Panc1 (cell line): ENCODE data around the gene CRIP2. TPM values are rescaled to one million over a fixed set of nuclear protein-coding genes. Genes with fewer than 3 reads are reported as not detected.
A peak's percentile ranks its signal among the peaks of the same experiment; 100 is the strongest.

Experiments used
- ATAC-seq: fragments of 200-7000 bp; cut with Tn5 transposase; 2 replicates; pipeline ENCODE4 v1.9.1; 2020; ENCODE audit warnings: mild to moderate bottlenecking, moderate library complexity
- BruUV-seq: library from RNA; stranded (reverse); fragments of 400-500 nt; replicated peaks from 2 replicates; lab custom pipeline; 2021; lab: Mats Ljungman, UMichigan
- CTCF ChIA-PET: fragments of 300-600 bp; sonication (Branson Sonifier 250); formaldehyde crosslinking; loops from one replicate; lab custom pipeline; 2022; ENCODE audit warnings: antibody characterized with exemption; lab: Charles Lee
- POLR2A ChIA-PET: fragments of 300-600 bp; sonication (Branson Sonifier 250); formaldehyde crosslinking; loops from one replicate; lab custom pipeline; 2022; ENCODE audit warnings: antibody characterized with exemption; lab: Charles Lee
- DNase-seq: peaks from one replicate; pipeline ENCODE4 v3.0.0-alpha.2; 2010; ENCODE audit warnings: low read depth, low spot score
- H3K27ac ChIP-seq: 2 replicates; pipeline ENCODE4 v1.5.1; 2011; ENCODE audit warnings: mild to moderate bottlenecking, low read length, inconsistent platforms
- H3K27me3 ChIP-seq: fragments of 200-500 bp; sonication (Bioruptor generic); 2 replicates; pipeline ENCODE4 v1.6.0; 2014; ENCODE audit warnings: low read length, inconsistent platforms; ENCODE audit not compliant: control insufficient read depth, insufficient read depth
- H3K36me3 ChIP-seq: fragments of 200-500 bp; sonication (Bioruptor generic); 2 replicates; pipeline ENCODE4 v1.5.1; 2014; ENCODE audit warnings: inconsistent platforms, mild to moderate bottlenecking, low read length, moderate library complexity; ENCODE audit not compliant: control insufficient read depth, insufficient read depth
- H3K4me1 ChIP-seq: 2 replicates; pipeline ENCODE4 v1.5.1; 2011; ENCODE audit warnings: inconsistent platforms, mild to moderate bottlenecking, low read length, moderate library complexity; ENCODE audit not compliant: control insufficient read depth, insufficient read depth
- H3K4me3 ChIP-seq, 2 experiments: 2 replicates each; pipeline ENCODE4 v1.5.1; 2011 to 2012; ENCODE audit warnings: low read depth in 2 of 2, low read length in 2 of 2, mild to moderate bottlenecking in 2 of 2, inconsistent platforms in 1 of 2, moderate library complexity in 1 of 2
- H3K9me3 ChIP-seq: fragments of 200-500 bp; sonication (Bioruptor generic); 2 replicates; pipeline ENCODE4 v1.5.1; 2014; ENCODE audit warnings: low read depth, mild to moderate bottlenecking, inconsistent platforms, low read length, moderate library complexity; ENCODE audit not compliant: control insufficient read depth, insufficient read depth
- POLR2AphosphoS5 ChIP-seq: IDR thresholded peaks from 2 replicates; pipeline ENCODE4 v1.6.1; 2012; ENCODE audit warnings: mild to moderate bottlenecking, low read depth, low read length, moderate library complexity
- SIN3A ChIP-seq: IDR thresholded peaks from 2 replicates; pipeline ENCODE4 v1.6.1; 2012; ENCODE audit warnings: low read depth, mild to moderate bottlenecking, low read length, moderate library complexity, borderline replicate concordance; ENCODE audit not compliant: insufficient read depth
- TCF7L2 ChIP-seq: IDR thresholded peaks from 2 replicates; pipeline ENCODE4 v1.6.1; 2011; ENCODE audit warnings: mild to moderate bottlenecking, low read depth, low read length, inconsistent platforms
- in situ Hi-C: cut with HindIII; loops from 2 replicates; pipeline ENCODE4 v1.10.0; 2016; ENCODE audit warnings: low sequenced_read_pairs, low pct_unique_long_range_greater_than_20kb
- intact Hi-C: fragments of 100-400 bp; cut with micrococcal nuclease; formaldehyde crosslinking; loops from one replicate; pipeline ENCODE4 v1.10.0; 2022; ENCODE audit not compliant: unreplicated experiment
- total RNA-seq: library from RNA; stranded (reverse); gene quantifications from one replicate; pipeline ENCODE4 v1.2.1, GENCODE V29; 2021; ENCODE audit not compliant: unreplicated experiment
- TF ChIP-seq, protein P1 (sequence below), 2 experiments: IDR thresholded peaks; 2 replicates each; pipeline ENCODE4 v1.6.1; 2011 to 2012; ENCODE audit warnings: low read depth in 2 of 2, control low read depth in 1 of 2, low read length in 1 of 2, mild to moderate bottlenecking in 1 of 2, moderate library complexity in 1 of 2; ENCODE audit not compliant: insufficient read depth in 1 of 2
- TF ChIP-seq, protein P2 (sequence below): fragments of 450-650 bp; IDR thresholded peaks from 2 replicates; pipeline ENCODE4 v1.5.1; 2017; ENCODE audit warnings: mild to moderate bottlenecking

The CRIP2 gene
- total RNA-seq, 1 experiment from 2014 or later = 280 TPM

DNA sequence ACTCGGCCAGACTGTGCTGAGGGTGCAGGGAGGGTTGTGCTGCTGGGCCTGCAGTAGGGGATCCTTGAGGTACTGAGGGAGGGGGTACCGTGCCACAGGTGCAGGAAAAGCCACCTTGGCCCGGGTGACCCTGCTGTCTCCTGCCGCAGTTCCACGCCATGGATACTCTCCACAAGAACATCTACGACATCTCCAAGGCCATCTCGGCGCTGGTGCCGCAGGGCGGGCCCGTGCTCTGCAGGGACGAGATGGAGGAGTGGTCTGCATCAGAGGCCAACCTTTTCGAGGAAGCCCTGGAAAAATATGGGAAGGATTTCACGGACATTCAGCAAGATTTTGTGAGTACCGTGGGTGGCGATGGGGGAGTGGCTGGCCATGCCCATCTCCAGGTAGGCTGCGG is 14.0 kb upstream of the CRIP2 start:
- POLR2A ChIA-PET = no interaction called here
- Histone ChIP-seq H3K36me3 (no peaks in the 10 kb centered on the region), H3K9me3 (no peaks in the 10 kb centered on the region), H3K4me3 (no peak overlapping the region), H3K4me1 (no peaks in the 10 kb centered on the region; the same call in 1 of the 2 replicates), H3K27me3 (no peaks in the 10 kb centered on the region), H3K27ac (no peak overlapping the region)
- DNase-seq = no peak
- no peak for ATAC-seq
- TF ChIP-seq, protein P1, sequence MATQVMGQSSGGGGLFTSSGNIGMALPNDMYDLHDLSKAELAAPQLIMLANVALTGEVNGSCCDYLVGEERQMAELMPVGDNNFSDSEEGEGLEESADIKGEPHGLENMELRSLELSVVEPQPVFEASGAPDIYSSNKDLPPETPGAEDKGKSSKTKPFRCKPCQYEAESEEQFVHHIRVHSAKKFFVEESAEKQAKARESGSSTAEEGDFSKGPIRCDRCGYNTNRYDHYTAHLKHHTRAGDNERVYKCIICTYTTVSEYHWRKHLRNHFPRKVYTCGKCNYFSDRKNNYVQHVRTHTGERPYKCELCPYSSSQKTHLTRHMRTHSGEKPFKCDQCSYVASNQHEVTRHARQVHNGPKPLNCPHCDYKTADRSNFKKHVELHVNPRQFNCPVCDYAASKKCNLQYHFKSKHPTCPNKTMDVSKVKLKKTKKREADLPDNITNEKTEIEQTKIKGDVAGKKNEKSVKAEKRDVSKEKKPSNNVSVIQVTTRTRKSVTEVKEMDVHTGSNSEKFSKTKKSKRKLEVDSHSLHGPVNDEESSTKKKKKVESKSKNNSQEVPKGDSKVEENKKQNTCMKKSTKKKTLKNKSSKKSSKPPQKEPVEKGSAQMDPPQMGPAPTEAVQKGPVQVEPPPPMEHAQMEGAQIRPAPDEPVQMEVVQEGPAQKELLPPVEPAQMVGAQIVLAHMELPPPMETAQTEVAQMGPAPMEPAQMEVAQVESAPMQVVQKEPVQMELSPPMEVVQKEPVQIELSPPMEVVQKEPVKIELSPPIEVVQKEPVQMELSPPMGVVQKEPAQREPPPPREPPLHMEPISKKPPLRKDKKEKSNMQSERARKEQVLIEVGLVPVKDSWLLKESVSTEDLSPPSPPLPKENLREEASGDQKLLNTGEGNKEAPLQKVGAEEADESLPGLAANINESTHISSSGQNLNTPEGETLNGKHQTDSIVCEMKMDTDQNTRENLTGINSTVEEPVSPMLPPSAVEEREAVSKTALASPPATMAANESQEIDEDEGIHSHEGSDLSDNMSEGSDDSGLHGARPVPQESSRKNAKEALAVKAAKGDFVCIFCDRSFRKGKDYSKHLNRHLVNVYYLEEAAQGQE (IDR thresholded peaks at IDR 0.05; ENCODE audit: insufficient read depth in 1 of 2, low read depth in 2 of 2, low read length in 1 of 2) = no peak
- TF ChIP-seq POLR2AphosphoS5 (no peak), SIN3A (no peak), TCF7L2 (no peak)
- TF ChIP-seq, protein P2, sequence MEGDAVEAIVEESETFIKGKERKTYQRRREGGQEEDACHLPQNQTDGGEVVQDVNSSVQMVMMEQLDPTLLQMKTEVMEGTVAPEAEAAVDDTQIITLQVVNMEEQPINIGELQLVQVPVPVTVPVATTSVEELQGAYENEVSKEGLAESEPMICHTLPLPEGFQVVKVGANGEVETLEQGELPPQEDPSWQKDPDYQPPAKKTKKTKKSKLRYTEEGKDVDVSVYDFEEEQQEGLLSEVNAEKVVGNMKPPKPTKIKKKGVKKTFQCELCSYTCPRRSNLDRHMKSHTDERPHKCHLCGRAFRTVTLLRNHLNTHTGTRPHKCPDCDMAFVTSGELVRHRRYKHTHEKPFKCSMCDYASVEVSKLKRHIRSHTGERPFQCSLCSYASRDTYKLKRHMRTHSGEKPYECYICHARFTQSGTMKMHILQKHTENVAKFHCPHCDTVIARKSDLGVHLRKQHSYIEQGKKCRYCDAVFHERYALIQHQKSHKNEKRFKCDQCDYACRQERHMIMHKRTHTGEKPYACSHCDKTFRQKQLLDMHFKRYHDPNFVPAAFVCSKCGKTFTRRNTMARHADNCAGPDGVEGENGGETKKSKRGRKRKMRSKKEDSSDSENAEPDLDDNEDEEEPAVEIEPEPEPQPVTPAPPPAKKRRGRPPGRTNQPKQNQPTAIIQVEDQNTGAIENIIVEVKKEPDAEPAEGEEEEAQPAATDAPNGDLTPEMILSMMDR = no peak
- CTCF ChIA-PET = no interaction called here
- intact Hi-C loops (no loop called here), in situ Hi-C loops (no loop called here)
- no TSS peak for BruUV-seq

DNA sequence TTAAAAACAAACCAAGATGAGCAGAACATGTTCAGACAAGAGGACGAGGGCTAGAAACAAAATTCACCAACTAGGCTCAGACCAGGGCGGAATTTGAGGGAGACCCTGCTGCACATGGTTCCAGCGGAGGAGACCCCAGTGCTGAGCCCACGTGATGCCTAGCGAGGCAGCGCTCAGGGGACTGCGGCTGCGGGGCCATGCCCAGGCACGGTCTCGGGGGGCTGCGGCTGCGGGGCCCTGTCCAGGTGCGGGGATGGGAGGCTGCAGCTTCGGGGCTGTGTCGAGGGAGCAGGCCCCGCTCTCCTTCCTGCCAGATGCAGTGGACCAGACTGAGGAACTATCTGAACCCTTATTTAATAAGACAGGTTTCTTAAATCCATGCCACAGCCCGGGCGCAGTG is 12.7 kb upstream of the CRIP2 start:
- H3K27me3 ChIP-seq = no peaks in the 10 kb centered on the region
- TF ChIP-seq, protein P2 = no peak
- BruUV-seq = TSS peak; percentile 72
- H3K27ac ChIP-seq = no peak overlapping the region
- H3K4me3 ChIP-seq = no peak overlapping the region
- ChIA-PET POLR2A (no interaction called here), CTCF (no interaction called here)
- intact Hi-C loops = no loop called here
- no peaks in the 10 kb centered on the region; the same call in 1 of the 2 replicates for H3K4me1 ChIP-seq
- in situ Hi-C loops = no loop called here
- no peaks in the 10 kb centered on the region for H3K9me3 ChIP-seq
- no peak for DNase-seq
- no peaks in the 10 kb centered on the region for H3K36me3 ChIP-seq
- ATAC-seq = no peak

DNA sequence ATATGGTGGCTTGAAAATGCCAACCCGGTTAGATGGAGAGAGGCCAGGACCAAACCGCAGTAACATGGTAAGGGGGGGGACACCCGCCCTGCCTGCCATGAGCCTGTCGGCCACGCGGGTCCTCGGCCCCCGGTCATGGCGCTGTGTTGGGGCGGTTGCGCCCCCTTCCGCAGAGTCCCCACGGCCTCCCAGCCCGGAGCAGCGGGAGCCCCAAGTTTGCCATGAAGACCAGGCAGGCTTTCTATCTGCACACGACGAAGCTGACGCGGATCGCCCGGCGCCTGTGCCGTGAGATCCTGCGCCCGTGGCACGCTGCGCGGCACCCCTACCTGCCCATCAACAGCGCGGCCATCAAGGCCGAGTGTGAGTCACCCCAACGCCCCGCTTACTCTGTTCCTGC is 10.1 kb upstream of the CRIP2 start:
- in situ Hi-C loops (no loop called here), intact Hi-C loops (no loop called here)
- Histone ChIP-seq H3K9me3 (no peaks in the 10 kb centered on the region), H3K4me1 (peaks cover 16% of the 10 kb centered on the region), H3K4me3 (no peak overlapping the region), H3K27me3 (no peaks in the 10 kb centered on the region), H3K36me3 (no peaks in the 10 kb centered on the region), H3K27ac (no peak overlapping the region)
- DNase-seq = no peak
- BruUV-seq = no TSS peak
- POLR2A ChIA-PET = no interaction called here
- ATAC-seq = no peak
- CTCF ChIA-PET = no interaction called here
- TF ChIP-seq SIN3A = no peak
- TF ChIP-seq TCF7L2 = no peak
- no peak for TF ChIP-seq POLR2AphosphoS5
- TF ChIP-seq, protein P2 = no peak
- TF ChIP-seq, protein P1 (IDR thresholded peaks at IDR 0.05; ENCODE audit: insufficient read depth in 1 of 2, low read depth in 2 of 2, low read length in 1 of 2) = no peak
